Choroid plexus epithelial cell (primary cell): Measurements from ENCODE around the gene GRK1.

Source experiments
- DNase-seq: peaks from one replicate; pipeline ENCODE4 v3.0.0-alpha.2; 2010; ENCODE audit warnings: low read depth
- H3K4me3 ChIP-seq: 2 replicates; pipeline ENCODE4 v1.5.1; 2011; ENCODE audit warnings: low read depth, mild to moderate bottlenecking, control low read depth, low read length, moderate library complexity
- TF ChIP-seq, protein P1 (sequence below): conservative IDR thresholded peaks from 2 replicates; pipeline ENCODE4 v1.5.1; 2011; ENCODE audit warnings: low read depth, mild to moderate bottlenecking, control low read depth, inconsistent platforms, low read length, moderate library complexity

GRK1 gene

DNA sequence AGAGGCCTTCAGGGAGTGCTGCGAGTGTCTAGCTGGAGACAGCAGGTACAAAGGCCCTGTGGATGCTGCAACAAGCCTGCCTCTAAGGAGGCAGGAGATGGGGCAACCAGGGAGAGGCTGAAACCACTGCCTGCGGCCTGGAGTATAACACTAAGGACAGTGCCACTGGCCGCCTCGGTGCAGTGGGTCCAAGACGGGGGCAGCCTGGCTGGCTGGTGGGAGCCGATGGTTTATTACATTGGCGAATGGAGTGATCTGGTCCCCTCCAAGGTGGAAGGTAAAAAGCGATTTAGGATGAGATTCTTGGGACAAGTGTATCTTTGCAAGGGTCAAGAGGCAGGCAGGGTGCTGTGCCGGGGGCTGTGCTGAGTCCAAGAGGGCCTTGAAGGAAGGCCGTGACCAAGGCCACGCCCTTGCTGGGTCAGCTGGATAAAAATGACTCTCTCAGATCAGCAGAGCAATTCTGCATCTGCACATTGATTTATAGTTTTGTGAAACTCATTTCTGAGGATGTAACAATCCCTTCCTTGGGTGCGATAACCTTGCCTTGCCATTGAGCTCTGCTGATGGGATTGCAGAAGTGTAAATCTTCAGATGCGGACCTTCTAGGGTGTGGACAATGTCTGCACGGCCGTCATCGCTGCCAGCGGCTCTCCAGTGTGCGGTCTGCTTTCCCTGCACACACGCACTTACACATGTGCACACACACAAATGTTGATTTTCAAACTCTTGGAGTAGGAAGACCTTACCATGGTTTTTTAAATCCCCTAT is 98.0 kb downstream of the GRK1 start:
- H3K4me3 ChIP-seq, result no peak overlapping the region
- no peak for DNase-seq
- TF ChIP-seq, protein P1, sequence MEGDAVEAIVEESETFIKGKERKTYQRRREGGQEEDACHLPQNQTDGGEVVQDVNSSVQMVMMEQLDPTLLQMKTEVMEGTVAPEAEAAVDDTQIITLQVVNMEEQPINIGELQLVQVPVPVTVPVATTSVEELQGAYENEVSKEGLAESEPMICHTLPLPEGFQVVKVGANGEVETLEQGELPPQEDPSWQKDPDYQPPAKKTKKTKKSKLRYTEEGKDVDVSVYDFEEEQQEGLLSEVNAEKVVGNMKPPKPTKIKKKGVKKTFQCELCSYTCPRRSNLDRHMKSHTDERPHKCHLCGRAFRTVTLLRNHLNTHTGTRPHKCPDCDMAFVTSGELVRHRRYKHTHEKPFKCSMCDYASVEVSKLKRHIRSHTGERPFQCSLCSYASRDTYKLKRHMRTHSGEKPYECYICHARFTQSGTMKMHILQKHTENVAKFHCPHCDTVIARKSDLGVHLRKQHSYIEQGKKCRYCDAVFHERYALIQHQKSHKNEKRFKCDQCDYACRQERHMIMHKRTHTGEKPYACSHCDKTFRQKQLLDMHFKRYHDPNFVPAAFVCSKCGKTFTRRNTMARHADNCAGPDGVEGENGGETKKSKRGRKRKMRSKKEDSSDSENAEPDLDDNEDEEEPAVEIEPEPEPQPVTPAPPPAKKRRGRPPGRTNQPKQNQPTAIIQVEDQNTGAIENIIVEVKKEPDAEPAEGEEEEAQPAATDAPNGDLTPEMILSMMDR, result no peak

DNA sequence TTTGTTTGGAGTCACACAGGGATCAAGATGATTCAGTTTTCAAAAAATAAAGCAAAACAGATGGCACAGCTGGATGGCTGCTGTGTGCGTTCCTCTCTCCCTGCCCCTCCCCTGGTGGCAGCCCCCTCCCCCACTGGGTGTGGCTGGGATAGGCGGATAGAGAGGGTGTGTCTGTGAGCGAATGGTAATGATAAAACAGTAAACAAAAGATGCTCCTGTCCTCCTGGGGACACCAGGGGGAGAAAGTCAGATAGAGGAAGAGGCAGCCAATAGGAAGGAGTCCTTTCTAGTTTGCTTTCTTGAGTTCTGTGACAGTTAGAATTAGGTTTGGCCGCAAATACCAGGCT is 98.5 kb downstream of the GRK1 start:
- H3K4me3 ChIP-seq, result no peak overlapping the region
- TF ChIP-seq, protein P1, result no peak
- no peak for DNase-seq

DNA sequence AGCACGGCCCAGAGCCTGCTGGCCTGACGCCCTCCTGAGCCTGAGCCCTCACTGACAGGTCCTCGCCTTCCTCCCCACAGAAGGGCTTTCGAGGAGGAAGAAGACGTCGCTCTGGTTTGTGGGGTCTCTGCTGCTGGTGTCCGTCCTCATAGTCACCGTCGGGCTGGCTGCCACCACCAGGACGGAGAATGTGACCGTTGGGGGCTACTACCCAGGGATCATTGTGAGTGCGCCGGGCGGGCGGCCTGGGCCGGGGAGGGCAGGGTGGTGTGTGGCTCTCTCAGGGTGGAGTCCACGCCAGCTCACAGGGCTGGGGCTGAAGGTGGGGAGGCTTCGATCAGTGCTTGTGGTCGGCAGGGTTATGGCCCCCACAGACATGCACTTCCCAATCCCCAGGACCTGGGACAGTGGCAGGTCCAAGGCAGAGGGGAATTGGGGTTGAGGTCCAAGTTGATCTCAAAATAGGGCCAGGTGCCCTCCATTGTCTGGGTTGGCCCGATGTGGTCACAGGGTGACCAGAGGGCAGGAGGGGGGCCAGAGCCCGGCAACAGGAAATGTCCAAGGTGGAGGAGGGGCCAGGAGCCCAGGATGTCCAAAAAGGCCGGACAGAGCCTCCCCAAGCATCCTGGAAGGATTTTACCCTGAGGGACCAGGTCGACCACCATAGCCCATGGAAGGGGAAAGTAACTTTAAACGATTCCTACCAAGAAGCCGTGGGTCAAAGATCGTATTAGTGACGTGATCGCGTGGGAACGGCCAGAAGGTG is 99.2 kb downstream of the GRK1 start:
- no peak for DNase-seq
- TF ChIP-seq, protein P1, result no peak
- H3K4me3 ChIP-seq, result no peak overlapping the region

DNA sequence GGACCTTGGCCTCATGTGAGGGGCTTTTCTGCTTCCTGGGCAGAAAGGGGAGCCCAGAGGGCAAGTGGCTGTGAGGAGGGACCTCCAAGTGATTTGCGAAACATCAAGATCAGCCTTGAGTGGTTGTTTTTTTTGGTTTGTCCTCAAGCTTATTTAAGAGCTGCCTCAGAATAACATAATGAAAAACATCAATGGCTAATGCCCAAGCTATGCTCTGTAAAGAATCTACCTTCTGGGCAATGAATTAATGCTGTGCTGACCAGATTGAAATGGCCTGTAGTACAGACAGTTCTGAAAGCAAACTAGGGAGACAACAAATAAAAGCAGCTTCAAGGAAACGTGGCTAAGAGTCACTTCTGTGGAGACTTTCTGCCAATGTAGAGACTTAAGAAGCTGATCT is 100.3 kb downstream of the GRK1 start:
- H3K4me3 ChIP-seq, result no peak overlapping the region
- DNase-seq, result no peak
- TF ChIP-seq, protein P1, result no peak

DNA sequence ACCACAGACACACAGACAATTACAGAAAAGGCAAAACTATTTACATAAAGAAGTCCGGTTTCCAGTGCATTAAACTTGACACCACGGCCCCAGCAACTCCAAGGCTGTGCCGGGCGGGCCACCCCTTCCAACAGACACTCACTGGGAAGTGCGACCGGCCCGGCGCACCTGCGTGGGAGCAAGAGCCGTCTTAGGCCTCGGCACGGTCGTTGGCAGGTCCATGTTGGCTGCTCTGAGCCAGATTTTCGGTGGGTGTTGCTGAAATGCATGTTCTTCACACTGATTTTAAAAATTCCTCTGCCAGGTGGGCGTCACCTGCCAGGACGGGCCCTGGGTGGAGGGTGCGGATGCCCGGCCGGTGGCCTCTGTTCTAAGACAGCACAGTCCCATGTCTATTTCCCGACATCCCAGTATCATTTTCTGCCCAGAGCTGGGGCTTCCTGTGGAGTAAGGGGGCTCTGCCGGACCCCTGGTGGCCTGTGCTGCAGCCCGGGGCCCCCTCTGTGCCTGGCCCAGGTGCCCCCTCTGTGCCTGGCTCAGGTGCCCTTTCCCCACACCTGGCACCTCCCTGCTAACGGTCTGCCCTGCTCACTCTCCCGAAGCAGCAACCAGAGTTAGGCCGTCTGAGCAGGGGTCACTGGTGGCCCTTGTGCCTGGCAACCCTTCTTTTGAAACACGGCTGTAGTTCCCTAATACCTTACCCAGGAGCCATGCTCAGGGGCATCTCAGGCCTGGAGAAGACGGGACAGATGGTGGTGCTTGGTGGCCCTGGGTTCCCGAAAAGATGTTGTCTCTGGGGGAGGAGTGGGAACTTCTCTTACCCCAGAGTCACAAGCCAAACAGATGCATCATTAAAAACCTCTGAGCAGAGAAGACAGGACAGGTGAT is 101.2 kb downstream of the GRK1 start:
- DNase-seq, result no peak
- H3K4me3 ChIP-seq, result no peak overlapping the region
- TF ChIP-seq, protein P1, result no peak

DNA sequence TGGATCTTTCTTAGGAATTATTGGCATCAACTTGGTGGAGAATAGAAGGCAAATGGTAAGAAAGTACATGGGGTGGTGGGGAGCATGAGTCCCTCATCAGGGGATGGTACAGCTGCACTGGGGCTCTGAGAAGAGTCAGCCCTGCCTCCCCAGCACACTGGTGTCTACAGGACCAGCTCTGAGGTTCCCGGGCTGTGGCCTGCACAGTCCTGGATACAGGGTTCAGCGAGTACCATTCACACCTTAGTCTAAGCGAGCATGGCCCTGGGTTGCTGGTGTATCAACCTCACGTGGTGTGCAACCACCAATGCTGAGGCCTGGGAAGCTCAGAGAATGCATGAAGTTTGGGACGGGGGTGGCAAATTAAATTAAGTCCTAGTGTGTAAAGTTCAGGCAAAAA is 102.1 kb downstream of the GRK1 start:
- no peak overlapping the region for H3K4me3 ChIP-seq
- DNase-seq, result no peak
- TF ChIP-seq, protein P1, result no peak
